HUES64 (cell line): ENCODE data around the gene ZNF385D.

ENCODE experiments used
- H3K27ac ChIP-seq: 2 replicates; pipeline ENCODE4 v1.7.0; 2013; ENCODE audit warnings: low read depth, low read length, inconsistent platforms
- H3K27me3 ChIP-seq: 2 replicates; pipeline ENCODE4 v1.6.1; 2013; ENCODE audit warnings: mild to moderate bottlenecking, low read length; ENCODE audit not compliant: insufficient read depth
- H3K36me3 ChIP-seq: 2 replicates; pipeline ENCODE4 v1.6.1; 2013; ENCODE audit warnings: mild to moderate bottlenecking, low read length; ENCODE audit not compliant: insufficient read depth
- H3K4me1 ChIP-seq: 2 replicates; pipeline ENCODE4 v1.6.1; 2013; ENCODE audit warnings: mild to moderate bottlenecking, low read length, moderate library complexity; ENCODE audit not compliant: insufficient read depth
- H3K4me3 ChIP-seq: 2 replicates; pipeline ENCODE4 v1.5.1; 2013; ENCODE audit warnings: mild to moderate bottlenecking, low read length, moderate library complexity
- H3K9ac ChIP-seq: 2 replicates; pipeline ENCODE4 v1.6.1; 2013; ENCODE audit warnings: mild to moderate bottlenecking, low read depth, low read length
- H3K9me3 ChIP-seq: 2 replicates; pipeline ENCODE4 v1.6.1; 2013; ENCODE audit warnings: low read depth, low read length; ENCODE audit not compliant: insufficient read depth
- WGBS: fragments of 150-250, 120-280 bp; methylation state at CpG from one replicate; pipeline ENCODE4 v1.1.7; 2013; ENCODE audit warnings: missing lambda C conversion rate; 5-methylcytosine and 5-hydroxymethylcytosine counted together

Gene ZNF385D

DNA sequence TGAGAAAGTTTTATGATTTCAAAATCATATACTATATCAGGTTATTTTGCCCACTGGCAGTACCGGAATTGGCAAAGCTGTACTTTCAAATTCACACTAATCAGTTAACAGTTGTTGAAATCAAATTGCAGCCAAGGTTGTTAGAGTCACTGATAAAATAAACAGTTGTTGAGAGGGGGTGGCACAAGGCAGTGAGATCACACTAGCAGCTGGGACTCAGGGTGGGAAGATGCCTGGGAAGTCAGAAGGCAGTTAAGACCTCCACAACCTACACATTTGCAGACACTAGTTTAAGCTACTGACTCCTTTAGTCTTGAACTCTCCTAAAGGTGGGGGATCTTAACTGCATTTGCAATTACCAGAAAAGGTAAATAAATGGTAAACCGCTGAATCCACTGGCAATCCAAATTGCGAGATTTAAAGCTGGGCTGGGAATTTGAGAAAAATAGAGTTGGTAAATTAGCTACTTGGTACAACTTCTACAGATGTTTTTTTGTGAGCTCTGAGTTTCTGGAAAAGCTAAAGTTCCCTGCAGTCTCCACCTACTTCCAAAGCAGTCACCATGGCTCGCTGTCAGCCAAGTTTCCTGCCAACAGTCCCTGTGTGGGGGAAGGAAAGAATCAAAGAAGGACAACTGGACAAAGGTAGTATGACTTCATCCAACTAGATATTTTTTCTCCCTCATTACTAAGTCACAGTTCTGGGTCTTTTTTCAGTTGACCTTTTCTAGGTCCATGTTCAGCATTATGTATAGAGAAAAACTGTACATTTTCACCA is 105.7 kb downstream of the ZNF385D start:
- H3K27ac ChIP-seq, result no peak overlapping the region
- no peaks in the 10 kb centered on the region for H3K9me3 ChIP-seq
- WGBS, result 90% methylated on average over 3 of the region's 4 CpGs
- H3K4me3 ChIP-seq, result no peak overlapping the region
- H3K36me3 ChIP-seq, result no peaks in the 10 kb centered on the region
- H3K27me3 ChIP-seq, result no peaks in the 10 kb centered on the region
- no peak overlapping the region for H3K9ac ChIP-seq
- H3K4me1 ChIP-seq, result peaks cover 3% of the 10 kb centered on the region; the same call in 1 of the 2 replicates

DNA sequence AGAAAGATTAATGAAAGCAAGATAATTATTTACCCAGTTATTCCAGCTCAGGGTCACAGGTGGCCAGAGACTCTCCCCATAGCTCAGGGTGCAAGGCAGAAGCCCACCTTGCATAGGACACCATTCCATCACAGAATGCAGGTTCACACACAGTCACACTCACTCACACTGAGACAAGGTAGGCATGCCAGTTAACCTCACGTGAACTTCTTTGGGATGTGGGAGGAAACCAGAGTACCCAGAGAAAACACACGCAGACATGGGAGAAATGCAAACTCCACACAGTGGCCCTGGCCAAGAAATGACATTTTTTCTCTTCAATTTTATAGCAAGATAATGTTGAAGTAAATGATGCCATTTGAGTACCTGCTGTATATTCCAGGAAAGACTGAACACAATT is 106.7 kb downstream of the ZNF385D start:
- WGBS, result 91% methylated on average over 2 of the region's 2 CpGs
- Histone ChIP-seq H3K9me3 (no peaks in the 10 kb centered on the region), H3K4me1 (peaks cover 3% of the 10 kb centered on the region; the same call in 1 of the 2 replicates), H3K9ac (no peak overlapping the region), H3K27ac (no peak overlapping the region), H3K27me3 (no peaks in the 10 kb centered on the region), H3K4me3 (no peak overlapping the region), H3K36me3 (no peaks in the 10 kb centered on the region)

DNA sequence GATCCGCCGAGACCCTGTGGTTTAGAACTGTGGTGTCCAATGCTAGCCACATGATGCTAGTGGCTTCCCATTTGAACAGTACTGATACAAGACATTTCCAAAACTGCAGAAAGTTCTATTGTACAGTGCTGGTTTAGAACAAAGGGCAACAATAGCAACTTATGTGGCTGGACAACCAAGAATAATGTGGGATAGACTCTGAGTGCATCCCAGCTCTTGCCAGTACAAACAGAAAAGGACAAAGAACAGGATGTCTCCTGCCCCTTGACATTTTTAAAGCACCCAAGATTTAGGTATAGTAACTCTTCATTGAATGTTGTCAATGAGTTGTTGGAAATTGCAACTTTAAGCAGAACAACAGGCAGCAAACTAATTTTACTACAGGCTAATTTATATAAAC is 107.3 kb downstream of the ZNF385D start:
- Histone ChIP-seq H3K27me3 (no peaks in the 10 kb centered on the region), H3K36me3 (no peaks in the 10 kb centered on the region), H3K9me3 (no peaks in the 10 kb centered on the region), H3K4me3 (no peak overlapping the region), H3K4me1 (peaks cover 3% of the 10 kb centered on the region; the same call in 1 of the 2 replicates), H3K9ac (no peak overlapping the region), H3K27ac (no peak overlapping the region)
- WGBS, result 60% methylated on average over 2 of the region's 2 CpGs

DNA sequence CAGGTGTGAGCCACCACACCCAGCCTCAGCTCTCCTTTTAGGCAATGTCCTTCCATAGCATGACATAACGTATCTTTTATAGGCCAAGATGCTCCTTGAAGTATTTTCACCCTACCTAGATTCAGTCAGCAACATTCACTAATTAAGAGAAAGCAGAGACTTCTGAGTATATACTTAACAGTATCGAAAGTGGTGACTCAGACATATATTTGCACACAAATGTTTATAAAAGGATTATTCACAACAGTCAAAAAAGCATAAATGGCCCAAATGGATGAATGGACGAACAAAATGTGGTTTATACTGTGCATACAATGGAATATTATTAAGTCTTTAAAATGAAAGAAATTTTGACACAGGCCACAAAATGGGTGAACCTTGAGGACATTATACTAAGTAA is 108.6 kb downstream of the ZNF385D start:
- H3K9ac ChIP-seq, result no peak overlapping the region
- H3K36me3 ChIP-seq, result no peaks in the 10 kb centered on the region
- no peak overlapping the region for H3K27ac ChIP-seq
- 95% methylated on average over 2 of the region's 3 CpGs for WGBS
- no peaks in the 10 kb centered on the region for H3K9me3 ChIP-seq
- H3K4me3 ChIP-seq, result no peak overlapping the region
- H3K27me3 ChIP-seq, result no peaks in the 10 kb centered on the region
- H3K4me1 ChIP-seq, result peaks cover 3% of the 10 kb centered on the region; the same call in 1 of the 2 replicates

DNA sequence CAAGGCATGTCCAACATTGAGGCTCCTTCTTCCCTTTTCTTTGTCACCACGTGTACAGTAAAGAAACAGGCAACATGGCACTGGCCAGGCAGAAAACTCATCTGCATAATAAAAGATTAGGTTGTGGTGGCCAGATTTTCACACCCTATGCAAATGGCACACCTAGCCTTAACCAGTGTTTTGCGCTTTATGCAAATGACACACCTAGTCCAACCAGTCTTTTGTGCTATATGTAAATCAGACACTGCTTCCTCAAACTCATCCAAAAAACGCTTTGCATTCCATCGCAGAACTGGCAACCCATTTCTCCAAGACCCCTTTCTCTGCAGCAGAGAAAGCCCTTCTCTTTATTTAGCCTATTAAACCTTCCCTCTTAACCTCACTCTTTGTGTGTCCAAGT is 109.1 kb downstream of the ZNF385D start:
- Histone ChIP-seq H3K27ac (no peak overlapping the region), H3K4me1 (peaks cover 3% of the 10 kb centered on the region; the same call in 1 of the 2 replicates), H3K27me3 (no peaks in the 10 kb centered on the region), H3K4me3 (no peak overlapping the region), H3K9me3 (no peaks in the 10 kb centered on the region), H3K9ac (no peak overlapping the region), H3K36me3 (no peaks in the 10 kb centered on the region)
- 69% methylated on average over 4 of the region's 4 CpGs for WGBS

DNA sequence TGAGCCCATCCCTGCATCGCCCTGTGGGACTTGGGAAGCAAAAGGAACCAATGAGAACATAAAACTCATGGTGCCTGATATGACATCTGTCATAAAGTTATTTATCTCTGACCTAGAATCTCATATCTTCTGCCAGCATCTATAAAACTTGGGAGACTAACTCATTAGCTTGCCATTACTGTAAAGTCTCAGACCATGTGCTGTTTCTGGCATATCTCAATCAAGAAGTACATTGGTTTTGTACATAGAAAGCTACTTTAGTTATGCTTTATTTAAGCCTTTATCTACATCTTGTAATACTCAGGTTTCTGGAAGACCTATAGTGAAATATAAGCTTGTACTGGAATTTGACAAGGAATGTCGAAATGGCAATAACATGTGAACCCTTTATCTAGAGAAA is 112.5 kb downstream of the ZNF385D start:
- Histone ChIP-seq H3K4me3 (no peak overlapping the region), H3K36me3 (no peaks in the 10 kb centered on the region), H3K9me3 (no peaks in the 10 kb centered on the region), H3K27me3 (no peaks in the 10 kb centered on the region), H3K27ac (no peak overlapping the region), H3K4me1 (peaks cover 3% of the 10 kb centered on the region; the same call in 1 of the 2 replicates), H3K9ac (no peak overlapping the region)
- WGBS, result 92% methylated on average over 1 of the region's 2 CpGs

DNA sequence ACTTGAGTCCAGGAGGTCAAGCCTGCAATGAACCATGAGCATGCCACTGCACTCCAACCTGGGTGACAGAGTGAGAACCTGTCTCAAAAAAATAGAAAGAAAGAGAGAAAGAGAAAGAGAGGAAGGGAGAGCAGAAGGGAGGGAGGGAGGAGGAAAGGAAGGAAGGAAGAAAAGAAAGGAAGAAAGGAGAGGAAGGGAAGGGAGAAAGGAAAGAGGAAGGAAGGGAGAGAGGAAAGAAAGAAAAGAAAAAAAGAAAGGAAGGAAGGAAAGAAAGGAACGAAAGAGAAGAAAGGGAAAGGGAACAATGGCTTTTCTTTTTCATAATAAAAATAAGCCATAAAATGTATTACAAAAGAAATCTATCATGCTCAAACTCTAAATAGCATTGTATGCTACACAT is 116.9 kb downstream of the ZNF385D start:
- Histone ChIP-seq H3K36me3 (no peaks in the 10 kb centered on the region), H3K4me1 (peaks cover 6% of the 10 kb centered on the region), H3K4me3 (no peak overlapping the region), H3K9me3 (no peaks in the 10 kb centered on the region), H3K9ac (no peak overlapping the region), H3K27ac (no peak overlapping the region), H3K27me3 (no peaks in the 10 kb centered on the region)
- WGBS, result no CpG with 5 or more reads among the region's 1 CpG

DNA sequence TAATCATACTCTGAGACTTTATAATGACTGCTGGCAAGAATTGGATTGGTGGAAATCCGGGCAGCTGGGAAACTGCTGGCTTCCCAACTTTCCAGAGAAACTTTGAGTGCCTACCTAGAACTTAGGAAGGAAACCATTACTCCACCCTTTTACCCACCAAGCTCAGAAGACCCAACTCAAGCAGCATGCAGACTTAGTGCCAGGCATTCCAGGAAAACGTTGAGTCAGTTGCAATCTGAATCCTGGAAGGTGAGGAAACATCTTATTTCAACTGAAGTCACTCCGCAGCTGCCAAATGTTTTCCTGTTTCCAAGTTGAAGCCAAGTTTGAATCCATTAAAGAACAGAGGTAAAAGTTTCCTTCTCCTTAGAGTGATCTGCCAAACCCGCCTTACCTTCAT is 126.5 kb downstream of the ZNF385D start:
- H3K9me3 ChIP-seq, result no peaks in the 10 kb centered on the region
- H3K27ac ChIP-seq, result no peak overlapping the region
- WGBS, result 90% methylated on average over 4 of the region's 4 CpGs
- H3K4me1 ChIP-seq, result peaks cover 10% of the 10 kb centered on the region
- H3K36me3 ChIP-seq, result no peaks in the 10 kb centered on the region
- no peaks in the 10 kb centered on the region for H3K27me3 ChIP-seq
- H3K9ac ChIP-seq, result no peak overlapping the region
- H3K4me3 ChIP-seq, result no peak overlapping the region

DNA sequence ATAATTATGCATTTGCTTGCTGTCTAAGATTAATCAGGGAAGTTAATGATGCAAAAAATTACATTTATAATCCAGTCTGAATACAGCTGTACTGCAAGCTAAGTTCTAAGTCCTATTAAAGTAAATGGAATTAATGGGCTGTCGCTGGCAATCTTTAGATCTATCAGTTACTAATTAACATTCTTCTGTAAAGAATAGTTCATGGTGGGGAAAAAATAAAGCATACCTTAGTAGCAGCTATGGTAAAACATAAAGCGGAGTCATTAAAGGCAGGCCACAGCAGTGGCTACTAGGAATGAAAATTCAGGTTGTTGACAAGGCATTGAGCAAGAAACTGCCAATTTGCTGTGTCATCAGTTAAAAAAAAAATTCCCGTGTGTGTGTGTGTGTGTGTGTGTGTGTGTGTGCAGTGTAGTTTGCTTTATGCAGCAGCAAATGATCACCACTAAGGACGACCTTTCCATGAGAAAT is 129.8 kb downstream of the ZNF385D start:
- Histone ChIP-seq H3K9me3 (no peaks in the 10 kb centered on the region), H3K27me3 (no peaks in the 10 kb centered on the region), H3K4me1 (peaks cover 10% of the 10 kb centered on the region), H3K36me3 (no peaks in the 10 kb centered on the region), H3K27ac (no peak overlapping the region), H3K9ac (no peak overlapping the region), H3K4me3 (no peak overlapping the region)
- WGBS, result 81% methylated on average over 3 of the region's 4 CpGs

DNA sequence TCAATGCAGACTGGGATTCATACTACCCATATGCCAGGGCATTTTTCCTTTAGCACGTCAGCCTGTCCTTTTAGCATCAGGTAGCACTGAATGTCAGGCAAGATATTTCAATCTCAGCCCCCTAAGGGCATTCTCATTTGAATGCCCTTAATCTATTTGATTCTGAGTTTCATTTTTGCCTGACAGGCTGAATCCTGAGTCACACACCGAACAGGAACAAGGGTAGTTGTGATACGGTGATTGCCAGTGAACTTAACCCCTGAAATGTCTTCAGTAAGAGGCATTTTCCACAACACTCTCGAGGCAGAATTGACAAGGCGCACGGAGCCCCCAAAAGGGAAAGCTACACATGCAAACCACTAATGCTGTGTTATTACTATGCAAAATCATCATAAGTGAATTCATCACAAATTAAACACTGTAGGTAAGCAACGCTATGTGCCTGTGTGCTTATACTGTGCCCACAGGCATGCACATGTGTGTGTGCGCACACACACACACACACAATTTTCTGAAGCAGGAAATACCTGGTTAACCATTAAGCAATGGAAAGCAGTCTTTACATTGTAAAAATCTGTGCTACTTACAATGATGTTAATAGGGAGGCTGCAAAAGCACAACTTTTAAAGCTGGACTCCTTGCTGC is 130.4 kb downstream of the ZNF385D start:
- H3K4me1 ChIP-seq, result peaks cover 10% of the 10 kb centered on the region
- H3K4me3 ChIP-seq, result no peak overlapping the region
- 90% methylated on average over 8 of the region's 8 CpGs for WGBS
- no peaks in the 10 kb centered on the region for H3K36me3 ChIP-seq
- no peaks in the 10 kb centered on the region for H3K27me3 ChIP-seq
- H3K9ac ChIP-seq, result no peak overlapping the region
- no peaks in the 10 kb centered on the region for H3K9me3 ChIP-seq
- no peak overlapping the region for H3K27ac ChIP-seq

DNA sequence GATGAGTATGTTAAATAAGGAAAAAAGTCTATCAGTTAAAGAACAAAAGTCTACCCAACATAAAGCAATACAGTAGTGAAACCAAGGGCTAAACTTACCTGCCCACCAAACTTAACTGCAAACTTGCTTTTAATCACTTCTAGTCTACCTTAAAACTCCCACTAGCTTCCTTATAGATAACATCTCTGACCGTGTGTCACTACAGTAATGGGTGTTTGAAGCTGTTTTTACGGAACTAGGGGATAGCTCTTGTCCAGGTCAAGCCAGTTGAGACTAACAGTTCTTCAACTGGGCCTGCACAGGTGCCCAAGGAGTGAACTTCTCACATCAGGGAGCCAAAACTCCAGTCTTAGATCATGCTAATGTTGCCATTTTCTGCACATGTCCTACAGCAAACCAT is 132.3 kb downstream of the ZNF385D start:
- Histone ChIP-seq H3K27me3 (no peaks in the 10 kb centered on the region), H3K36me3 (no peaks in the 10 kb centered on the region), H3K4me3 (no peak overlapping the region), H3K4me1 (peaks cover 10% of the 10 kb centered on the region), H3K27ac (no peak overlapping the region), H3K9ac (no peak overlapping the region), H3K9me3 (no peaks in the 10 kb centered on the region)
- 91% methylated on average over 2 of the region's 2 CpGs for WGBS
